Upper lobe of left lung (tissue), 4 donors: Measurements from ENCODE around the gene MSI2.

Experiments used
- POLR2AphosphoS5 ChIP-seq, 2 donors: sonication (generic); formaldehyde crosslinking; IDR thresholded peaks; one replicate each; pipeline ENCODE4 v1.5.1; 2017; ENCODE audit warnings: antibody characterized with exemption in 2 of 2
- TF ChIP-seq, protein P1 (sequence below), 6 experiments: fragments of 450-650 bp in 4 of 6; fragments of 200-600 bp in 2 of 6; sonication (generic) in 2 of 6; IDR thresholded peaks; one replicate each; pipeline ENCODE4 v1.5.1; 2016 to 2019; ENCODE audit warnings: antibody characterized with exemption in 6 of 6

DNA sequence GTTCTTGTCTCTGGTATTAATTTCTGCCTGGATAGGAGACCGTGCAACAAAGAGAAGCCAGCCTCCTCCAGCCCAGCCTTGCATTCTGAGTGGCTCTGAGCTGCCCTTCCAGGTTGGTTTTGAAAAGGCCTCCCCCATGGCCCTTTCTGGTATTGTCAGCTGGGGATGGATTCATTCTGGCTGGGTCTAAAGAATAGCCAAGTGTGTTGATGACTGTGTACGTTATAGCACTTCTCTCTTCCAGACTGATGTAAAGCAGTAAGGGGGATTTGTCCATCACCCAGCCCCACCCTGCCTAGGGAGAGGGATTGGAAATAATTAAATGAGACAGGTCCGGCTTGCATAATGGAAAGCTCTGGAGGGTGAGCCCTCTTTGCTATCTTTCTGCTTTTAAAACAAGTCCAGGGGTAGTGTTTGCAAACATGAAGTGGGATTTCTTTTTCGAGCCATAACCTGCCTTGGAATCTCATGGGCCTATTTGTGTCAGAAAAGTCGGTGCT lies 146.4 kb downstream of the MSI2 start:
- TF ChIP-seq, protein P1, sequence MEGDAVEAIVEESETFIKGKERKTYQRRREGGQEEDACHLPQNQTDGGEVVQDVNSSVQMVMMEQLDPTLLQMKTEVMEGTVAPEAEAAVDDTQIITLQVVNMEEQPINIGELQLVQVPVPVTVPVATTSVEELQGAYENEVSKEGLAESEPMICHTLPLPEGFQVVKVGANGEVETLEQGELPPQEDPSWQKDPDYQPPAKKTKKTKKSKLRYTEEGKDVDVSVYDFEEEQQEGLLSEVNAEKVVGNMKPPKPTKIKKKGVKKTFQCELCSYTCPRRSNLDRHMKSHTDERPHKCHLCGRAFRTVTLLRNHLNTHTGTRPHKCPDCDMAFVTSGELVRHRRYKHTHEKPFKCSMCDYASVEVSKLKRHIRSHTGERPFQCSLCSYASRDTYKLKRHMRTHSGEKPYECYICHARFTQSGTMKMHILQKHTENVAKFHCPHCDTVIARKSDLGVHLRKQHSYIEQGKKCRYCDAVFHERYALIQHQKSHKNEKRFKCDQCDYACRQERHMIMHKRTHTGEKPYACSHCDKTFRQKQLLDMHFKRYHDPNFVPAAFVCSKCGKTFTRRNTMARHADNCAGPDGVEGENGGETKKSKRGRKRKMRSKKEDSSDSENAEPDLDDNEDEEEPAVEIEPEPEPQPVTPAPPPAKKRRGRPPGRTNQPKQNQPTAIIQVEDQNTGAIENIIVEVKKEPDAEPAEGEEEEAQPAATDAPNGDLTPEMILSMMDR (IDR thresholded peaks at IDR 0.05) = no peak
- TF ChIP-seq POLR2AphosphoS5 (IDR thresholded peaks at IDR 0.05) = no peak
